ENCODE data around the gene INSR. TPM values are rescaled to one million over a fixed set of nuclear protein-coding genes. Genes with fewer than 3 reads are reported as not detected.

Gene INSR
- total and polyA plus RNA-seq, 2 of the 8 experiments (the other 6 are each of a cell fraction or from before 2014, with no cell fraction given), result 13.1 to 48.7 TPM

DNA sequence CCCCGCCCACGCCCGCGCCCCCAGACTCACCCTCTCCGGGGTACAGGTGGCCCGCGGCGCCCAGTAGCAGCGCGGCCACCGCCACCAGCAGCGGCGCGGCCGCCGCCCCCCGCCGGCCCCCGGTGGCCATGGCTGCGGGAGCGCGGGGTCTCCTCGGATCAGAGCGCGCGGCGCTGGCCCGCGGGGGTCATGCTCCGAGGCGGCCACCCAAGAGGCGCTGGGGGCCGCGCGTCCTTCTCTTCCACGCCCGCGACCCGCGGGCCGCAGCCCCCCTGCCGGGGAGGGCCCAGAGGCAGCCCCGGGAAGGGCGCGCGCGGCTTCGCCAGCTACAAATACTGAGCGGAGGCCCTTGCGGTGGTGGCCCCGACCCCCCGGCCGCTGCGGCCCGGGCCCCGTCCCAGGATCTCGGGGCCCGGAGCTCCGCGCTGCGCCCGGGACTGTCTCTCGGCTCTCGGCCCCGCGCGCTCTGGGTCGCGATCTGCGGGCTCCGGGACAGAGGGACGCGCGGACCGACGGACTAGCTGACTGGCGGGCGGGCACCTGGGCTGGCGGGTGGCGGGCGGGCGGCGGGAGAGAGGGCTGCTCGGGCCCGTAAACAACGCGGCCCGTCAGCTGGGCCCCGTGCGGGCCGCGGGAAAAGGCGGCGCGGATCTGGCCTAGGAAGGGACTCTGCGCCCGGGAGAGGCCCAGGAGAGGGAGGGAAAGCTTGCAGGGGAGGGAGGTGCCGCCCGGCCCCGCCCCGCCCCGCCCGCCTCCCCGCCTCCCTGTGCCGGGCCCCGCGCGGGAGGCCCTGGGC, at the start of gene INSR (continued):
- TF ChIP-seq EP300 (IDR thresholded peaks at IDR 0.05; ENCODE audit: borderline replicate concordance in 1 of 2, low read depth in 2 of 2, low read length in 2 of 2) (peak in 1 of 2 experiments; percentile 78; a peak in 2 of 3 replicates), E2F6 (IDR thresholded peaks at IDR 0.05) (0 out of 2 replicates have a peak, but pooled peaks have one; percentile 14), RBBP5 (IDR thresholded peaks at IDR 0.05; ENCODE audit: borderline replicate concordance, low read depth, low read length) (peak; percentile 62; the same call in 1 of the 2 replicates), KDM5A (IDR thresholded peaks at IDR 0.05; ENCODE audit: low read length) (no peak), SP4 (IDR thresholded peaks at IDR 0.05; ENCODE audit: low read length) (no peak), TCF12 (IDR thresholded peaks at IDR 0.05; ENCODE audit: low read depth, low read length) (0 out of 2 replicates have a peak, but pooled peaks have one; percentile 36), SP2 (IDR thresholded peaks at IDR 0.05; ENCODE audit: low read length) (no peak), ATF2 (IDR thresholded peaks at IDR 0.05; ENCODE audit: low read length) (no peak), CREB1 (IDR thresholded peaks at IDR 0.05) (0 out of 2 replicates have a peak, but pooled peaks have one; percentile 20), TAF7 (optimal IDR thresholded peaks at IDR 0.05; ENCODE audit: borderline replicate concordance, low read depth, low read length) (peak; percentile 59), EGR1 (IDR thresholded peaks at IDR 0.05; ENCODE audit: borderline replicate concordance, low read depth, low read length) (peak; percentile 48; the same call in 1 of the 2 replicates), MAX (IDR thresholded peaks at IDR 0.05) (peak; percentile 36; the same call in 1 of the 2 replicates), HDAC2 (IDR thresholded peaks at IDR 0.05; ENCODE audit: borderline replicate concordance in 1 of 2, low read depth in 2 of 2, low read length in 2 of 2) (0 out of 4 replicates have a peak, but pooled peaks of 1 of the 2 experiments have one; percentile 37)

Measured in H1 (cell line).